SKM-1 (cell line): Measurements from ENCODE around the gene MON1A.
"Not testable (repeated sequence)": the region's sequence is repeated elsewhere in the genome, so short reads cannot be mapped to it uniquely, and the experiment has no call there.

ENCODE experiments used
- DNase-seq: peaks from one replicate; lab custom pipeline; 2025; ENCODE audit not compliant: unreplicated experiment; lab: John Stamatoyannopoulos, UW

The MON1A gene

GRCh38 chr3:49929291-49930167 is at the start of gene MON1A:
MON1A (minus strand) TSS chr3:49929811; CDS start chr3:49913346, 16,465 bp downstream.
- DNase-seq, result peak; percentile 70

- DNase-seq, result no peak
These were observed 47.3 kb upstream of the MON1A start for GRCh38 chr3:49976942-49977341.

- no peak for DNase-seq
These were observed 43.0 kb upstream of the MON1A start for GRCh38 chr3:49972656-49973055.

- DNase-seq, result no peak
These were observed 38.7 kb upstream of the MON1A start for GRCh38 chr3:49968346-49968745.

- no peak for DNase-seq
These were observed 37.7 kb upstream of the MON1A start for GRCh38 chr3:49967291-49967690.

GRCh38 chr3:49966233-49966942 is 36.8 kb upstream of the MON1A start:
- no peak for DNase-seq

GRCh38 chr3:49955636-49956035 is 26.0 kb upstream of the MON1A start:
- DNase-seq, result no peak

GRCh38 chr3:49952924-49953323 is 23.3 kb upstream of the MON1A start:
- no peak for DNase-seq

- no peak for DNase-seq
These were observed 13.0 kb upstream of the MON1A start for GRCh38 chr3:49942651-49943050.

- no peak for DNase-seq
These were observed 11.1 kb upstream of the MON1A start for GRCh38 chr3:49940667-49941249.

GRCh38 chr3:49939858-49940666 is 10.5 kb upstream of the MON1A start, which contains the start of gene RBM6:
RBM6 (plus strand) TSS chr3:49940150; CDS start chr3:49962642, 22,492 bp downstream.
- DNase-seq, result peak; percentile 95

GRCh38 chr3:49937090-49937489 is 7.5 kb upstream of the MON1A start:
- peak; percentile 53 for DNase-seq

- DNase-seq, result not testable (repeated sequence)
These were observed 2.7 kb upstream of the MON1A start for GRCh38 chr3:49932281-49932680.

GRCh38 chr3:49930922-49931321 is 1.3 kb upstream of the MON1A start:
- DNase-seq, result no peak

- DNase-seq, result no peak
These were observed 618 bp upstream of the MON1A start for GRCh38 chr3:49930168-49930690.

GRCh38 chr3:49928481-49929017 is 1.1 kb downstream of the MON1A start:
- no peak for DNase-seq

- DNase-seq, result no peak
These were observed 1.8 kb downstream of the MON1A start for GRCh38 chr3:49927798-49928197.

- no peak for DNase-seq
These were observed 3.4 kb downstream of the MON1A start for GRCh38 chr3:49926117-49926728.

GRCh38 chr3:49925485-49925884 is 4.1 kb downstream of the MON1A start:
- DNase-seq, result no peak

- no peak for DNase-seq
These were observed 4.9 kb downstream of the MON1A start for GRCh38 chr3:49924683-49925082.
